ENCODE measurements around the gene NPHP4.

- no peak for TF ChIP-seq EZH2 (IDR thresholded peaks at IDR 0.05)
- TF ChIP-seq, protein P1, sequence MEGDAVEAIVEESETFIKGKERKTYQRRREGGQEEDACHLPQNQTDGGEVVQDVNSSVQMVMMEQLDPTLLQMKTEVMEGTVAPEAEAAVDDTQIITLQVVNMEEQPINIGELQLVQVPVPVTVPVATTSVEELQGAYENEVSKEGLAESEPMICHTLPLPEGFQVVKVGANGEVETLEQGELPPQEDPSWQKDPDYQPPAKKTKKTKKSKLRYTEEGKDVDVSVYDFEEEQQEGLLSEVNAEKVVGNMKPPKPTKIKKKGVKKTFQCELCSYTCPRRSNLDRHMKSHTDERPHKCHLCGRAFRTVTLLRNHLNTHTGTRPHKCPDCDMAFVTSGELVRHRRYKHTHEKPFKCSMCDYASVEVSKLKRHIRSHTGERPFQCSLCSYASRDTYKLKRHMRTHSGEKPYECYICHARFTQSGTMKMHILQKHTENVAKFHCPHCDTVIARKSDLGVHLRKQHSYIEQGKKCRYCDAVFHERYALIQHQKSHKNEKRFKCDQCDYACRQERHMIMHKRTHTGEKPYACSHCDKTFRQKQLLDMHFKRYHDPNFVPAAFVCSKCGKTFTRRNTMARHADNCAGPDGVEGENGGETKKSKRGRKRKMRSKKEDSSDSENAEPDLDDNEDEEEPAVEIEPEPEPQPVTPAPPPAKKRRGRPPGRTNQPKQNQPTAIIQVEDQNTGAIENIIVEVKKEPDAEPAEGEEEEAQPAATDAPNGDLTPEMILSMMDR (IDR thresholded peaks at IDR 0.05 in 2 of 3, conservative IDR thresholded peaks at IDR 0.05 in 1 of 3; ENCODE audit: borderline replicate concordance in 1 of 3, insufficient read depth in 1 of 3, low read depth in 2 of 3, low read length in 2 of 3), result no peak
- TF ChIP-seq, protein P2, sequence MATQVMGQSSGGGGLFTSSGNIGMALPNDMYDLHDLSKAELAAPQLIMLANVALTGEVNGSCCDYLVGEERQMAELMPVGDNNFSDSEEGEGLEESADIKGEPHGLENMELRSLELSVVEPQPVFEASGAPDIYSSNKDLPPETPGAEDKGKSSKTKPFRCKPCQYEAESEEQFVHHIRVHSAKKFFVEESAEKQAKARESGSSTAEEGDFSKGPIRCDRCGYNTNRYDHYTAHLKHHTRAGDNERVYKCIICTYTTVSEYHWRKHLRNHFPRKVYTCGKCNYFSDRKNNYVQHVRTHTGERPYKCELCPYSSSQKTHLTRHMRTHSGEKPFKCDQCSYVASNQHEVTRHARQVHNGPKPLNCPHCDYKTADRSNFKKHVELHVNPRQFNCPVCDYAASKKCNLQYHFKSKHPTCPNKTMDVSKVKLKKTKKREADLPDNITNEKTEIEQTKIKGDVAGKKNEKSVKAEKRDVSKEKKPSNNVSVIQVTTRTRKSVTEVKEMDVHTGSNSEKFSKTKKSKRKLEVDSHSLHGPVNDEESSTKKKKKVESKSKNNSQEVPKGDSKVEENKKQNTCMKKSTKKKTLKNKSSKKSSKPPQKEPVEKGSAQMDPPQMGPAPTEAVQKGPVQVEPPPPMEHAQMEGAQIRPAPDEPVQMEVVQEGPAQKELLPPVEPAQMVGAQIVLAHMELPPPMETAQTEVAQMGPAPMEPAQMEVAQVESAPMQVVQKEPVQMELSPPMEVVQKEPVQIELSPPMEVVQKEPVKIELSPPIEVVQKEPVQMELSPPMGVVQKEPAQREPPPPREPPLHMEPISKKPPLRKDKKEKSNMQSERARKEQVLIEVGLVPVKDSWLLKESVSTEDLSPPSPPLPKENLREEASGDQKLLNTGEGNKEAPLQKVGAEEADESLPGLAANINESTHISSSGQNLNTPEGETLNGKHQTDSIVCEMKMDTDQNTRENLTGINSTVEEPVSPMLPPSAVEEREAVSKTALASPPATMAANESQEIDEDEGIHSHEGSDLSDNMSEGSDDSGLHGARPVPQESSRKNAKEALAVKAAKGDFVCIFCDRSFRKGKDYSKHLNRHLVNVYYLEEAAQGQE (IDR thresholded peaks at IDR 0.05; ENCODE audit: low read depth), result no peak
- no peak for TF ChIP-seq ZNF274 (IDR thresholded peaks at IDR 0.05; ENCODE audit: low read depth, low read length)
- TF ChIP-seq, protein P3, sequence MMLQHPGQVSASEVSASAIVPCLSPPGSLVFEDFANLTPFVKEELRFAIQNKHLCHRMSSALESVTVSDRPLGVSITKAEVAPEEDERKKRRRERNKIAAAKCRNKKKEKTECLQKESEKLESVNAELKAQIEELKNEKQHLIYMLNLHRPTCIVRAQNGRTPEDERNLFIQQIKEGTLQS (IDR thresholded peaks at IDR 0.05), result no peak
- TF ChIP-seq EZH2phosphoT487 (IDR thresholded peaks at IDR 0.05; ENCODE audit: borderline replicate concordance), result no peak
- no peak for TF ChIP-seq YY1 (IDR thresholded peaks at IDR 0.05; ENCODE audit: extremely low read depth, insufficient replicate concordance, low read depth, low read length)
- no peak for TF ChIP-seq POLR2AphosphoS5 (IDR thresholded peaks at IDR 0.05; ENCODE audit: low read depth, low read length)
- TF ChIP-seq RAD21 (IDR thresholded peaks at IDR 0.05; ENCODE audit: low read depth), result no peak
- no peak for TF ChIP-seq POLR2A (IDR thresholded peaks at IDR 0.05; ENCODE audit: borderline replicate concordance, extremely low read depth, insufficient read depth, insufficient read length)
- TF ChIP-seq SP1 (IDR thresholded peaks at IDR 0.05; ENCODE audit: low read depth), result no peak
Observed at GRCh38 chr1:6005276-6005917, 13.2 kb upstream of the NPHP4 start.
